HG02981 (cell line): ENCODE measurements around the gene SH3BP5L.
A peak's percentile ranks its signal among the peaks of the same experiment; 100 is the strongest.
"Not testable (repeated sequence)": the region's sequence is repeated elsewhere in the genome, so short reads cannot be mapped to it uniquely, and the experiment has no call there.

Source experiments
- ATAC-seq: cut with Tn5 transposase; IDR thresholded peaks from one replicate; pipeline ENCODE4 v1.9.1; 2021; ENCODE audit warnings: mild to moderate bottlenecking, moderate library complexity; ENCODE audit not compliant: unreplicated experiment

SH3BP5L gene

DNA sequence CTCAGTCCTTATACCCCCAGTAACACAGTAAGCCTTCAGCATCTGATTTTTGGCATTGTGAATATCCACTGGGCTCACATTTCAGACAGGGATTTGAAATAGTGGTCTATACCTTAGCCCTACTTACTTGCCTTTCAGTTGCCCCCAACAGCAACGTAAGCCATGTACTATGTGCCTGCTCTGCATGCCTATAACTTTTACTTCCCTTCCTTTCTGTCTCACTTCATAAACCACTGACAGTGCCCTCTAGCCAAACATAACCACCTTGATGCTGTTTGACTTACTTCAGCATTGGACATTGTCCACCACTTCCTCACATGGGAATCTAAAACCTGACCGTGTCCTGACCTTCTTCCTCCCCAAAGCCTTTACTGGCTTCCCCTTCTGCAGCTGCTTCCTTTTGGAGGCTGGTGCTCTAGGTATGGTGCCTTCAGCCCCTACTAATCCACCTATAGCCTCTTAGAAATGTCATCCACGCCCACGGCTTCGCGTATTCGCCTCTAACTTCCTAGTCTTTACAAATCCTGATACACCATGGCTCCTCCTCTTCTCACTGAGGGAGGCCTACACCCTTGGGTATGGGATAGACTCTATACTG is 8.7 kb upstream of the SH3BP5L start:
- ATAC-seq, result no peak

DNA sequence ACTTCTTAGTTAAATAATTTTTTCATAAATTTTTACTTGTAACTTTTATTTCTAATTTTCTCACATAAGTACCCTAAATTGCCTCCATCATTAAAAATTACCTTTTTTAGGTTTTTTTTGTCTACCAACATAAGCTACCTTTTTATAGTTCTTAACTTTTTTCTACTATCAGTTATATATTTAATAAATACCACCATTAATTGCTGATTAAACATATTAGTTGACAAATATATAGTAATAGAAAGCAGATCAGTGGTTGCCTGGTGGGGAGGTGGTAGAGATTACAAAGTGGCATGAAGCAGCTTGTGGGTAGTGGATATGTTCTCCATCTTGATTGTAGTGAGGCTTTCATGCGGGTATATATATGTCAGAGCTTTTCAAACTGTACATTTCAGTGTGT is 6.1 kb upstream of the SH3BP5L start:
- ATAC-seq, result no peak

DNA sequence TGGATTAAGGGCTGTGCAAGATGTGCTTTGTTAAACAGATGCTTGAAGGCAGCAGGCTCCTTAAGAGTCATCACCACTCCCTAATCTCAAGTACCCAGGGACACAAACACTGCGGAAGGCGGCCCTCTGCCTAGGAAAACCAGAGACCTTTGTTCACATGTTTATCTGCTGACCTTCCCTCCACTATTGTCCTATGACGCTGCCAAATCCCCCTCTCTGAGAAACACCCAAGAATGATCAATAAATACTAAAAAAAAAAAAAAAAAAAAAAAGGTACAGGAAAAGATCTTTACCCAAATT is 5.0 kb upstream of the SH3BP5L start:
- ATAC-seq, result not testable (repeated sequence)

DNA sequence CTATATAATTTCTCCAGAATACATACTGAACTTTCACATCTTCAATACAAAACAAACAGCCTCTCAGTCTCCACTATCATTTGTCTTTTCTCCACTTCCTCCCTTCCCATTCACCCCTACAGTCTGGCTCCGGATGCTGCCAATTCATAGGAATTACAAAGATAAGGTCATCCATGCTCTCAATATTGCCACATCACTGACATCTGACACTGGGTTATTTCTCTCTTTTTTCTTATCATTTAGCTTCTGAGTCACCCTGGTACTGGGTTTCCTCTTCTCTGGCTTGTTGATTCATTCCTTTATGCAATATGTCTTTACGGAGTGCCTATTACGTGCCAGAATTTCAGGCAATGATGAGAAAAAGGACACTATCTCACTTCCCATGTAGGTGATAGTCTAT is 3.1 kb upstream of the SH3BP5L start:
- ATAC-seq, result no peak

DNA sequence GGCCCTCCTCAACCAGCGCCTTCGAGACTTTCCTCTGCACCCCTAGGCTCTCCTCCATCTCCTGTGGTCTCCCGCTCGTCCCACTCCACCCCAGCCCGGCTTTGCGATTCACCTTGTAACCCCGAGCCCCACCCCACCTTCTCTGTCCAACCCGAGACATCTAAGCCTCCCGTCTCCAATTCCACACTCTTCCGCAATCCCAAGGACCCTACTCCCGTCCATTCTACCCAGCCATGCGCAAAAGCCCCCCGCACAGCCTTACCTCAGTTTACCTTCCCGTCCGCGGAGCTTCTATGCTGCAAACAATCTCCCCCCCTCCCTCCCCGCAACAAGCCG is 174 bp downstream of the SH3BP5L start:
- ATAC-seq, result peak; percentile 6

DNA sequence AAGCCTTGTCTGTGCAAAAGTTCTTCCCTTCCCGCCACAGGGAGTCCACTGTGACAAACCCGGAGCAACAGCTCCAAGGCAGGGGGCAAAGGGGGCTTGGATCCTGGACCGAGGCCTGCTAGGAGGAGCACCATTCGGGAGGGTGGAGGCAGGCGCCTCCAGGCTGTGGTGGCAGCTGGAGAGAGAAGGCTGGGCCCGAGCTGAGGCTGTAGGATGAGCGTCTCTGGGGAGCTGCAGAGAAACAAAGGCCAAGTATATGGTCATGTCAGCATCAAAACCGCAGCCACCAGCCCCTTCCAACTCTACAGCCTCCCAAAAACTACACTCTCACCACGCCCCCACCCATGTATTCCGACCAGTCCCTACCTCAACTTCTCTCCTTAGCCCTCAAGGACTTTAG is 579 bp downstream of the SH3BP5L start:
- no peak for ATAC-seq

DNA sequence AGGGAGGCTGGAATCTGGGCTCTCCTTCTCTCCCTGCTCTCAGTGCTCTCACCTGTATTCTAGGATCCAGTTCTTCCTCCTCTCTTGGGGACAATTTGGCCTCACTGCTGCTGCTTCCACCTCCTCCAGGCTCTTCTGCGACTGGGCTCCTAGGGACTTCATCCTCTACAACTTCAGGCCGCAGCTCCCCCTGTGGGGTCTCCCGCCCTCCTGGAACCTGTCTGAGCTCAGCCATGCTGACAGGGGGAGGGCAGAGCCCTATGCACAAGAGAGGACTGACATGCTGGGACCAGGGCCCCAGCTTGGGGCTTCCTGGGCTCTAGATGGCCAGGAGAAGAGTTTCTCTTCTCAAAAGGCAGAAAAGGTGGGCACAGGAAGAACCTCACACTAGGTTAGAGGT is 1.0 kb downstream of the SH3BP5L start:
- no peak for ATAC-seq

DNA sequence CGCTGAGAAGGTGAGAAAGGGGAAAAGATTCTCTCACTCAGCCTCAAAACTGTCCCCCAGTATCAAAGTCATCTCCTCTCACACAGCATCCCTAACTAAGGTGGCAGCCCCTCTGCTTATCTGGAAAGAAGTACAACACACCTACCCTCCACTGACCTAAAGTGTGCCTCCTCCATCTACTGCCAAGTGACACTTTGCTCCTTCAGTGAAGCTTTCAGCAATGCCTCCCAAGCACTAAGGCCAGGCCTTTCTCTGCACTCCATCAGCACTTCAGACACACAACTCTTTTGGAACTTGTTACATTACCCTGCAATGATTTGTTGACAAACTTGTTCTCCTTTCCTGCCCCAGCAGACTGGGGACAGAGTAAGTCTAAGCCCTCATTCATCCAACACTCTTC is 1.4 kb downstream of the SH3BP5L start:
- ATAC-seq, result no peak

DNA sequence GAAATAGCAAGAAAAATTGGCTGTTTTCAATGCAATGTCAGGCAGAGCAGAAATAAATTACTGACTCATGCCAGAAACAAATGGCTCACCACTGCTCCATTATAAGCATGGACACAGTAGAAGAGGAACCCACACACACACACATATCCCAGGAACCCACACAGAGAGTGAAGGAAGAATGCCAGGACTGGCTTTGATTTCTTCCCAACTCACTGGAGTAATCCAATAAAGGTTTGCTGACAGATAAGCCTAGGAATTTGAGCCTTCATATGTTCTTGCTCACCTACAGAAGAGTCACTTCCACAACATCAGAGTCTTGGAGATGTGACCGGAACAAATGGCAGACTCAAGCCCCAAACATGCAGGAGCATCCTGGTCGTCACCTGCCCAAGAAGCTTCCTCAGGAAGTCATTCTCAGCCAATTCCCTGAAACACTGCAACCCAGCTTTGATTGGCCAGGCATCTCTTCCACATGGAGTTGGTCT is 2.2 kb downstream of the SH3BP5L start:
- no peak for ATAC-seq

DNA sequence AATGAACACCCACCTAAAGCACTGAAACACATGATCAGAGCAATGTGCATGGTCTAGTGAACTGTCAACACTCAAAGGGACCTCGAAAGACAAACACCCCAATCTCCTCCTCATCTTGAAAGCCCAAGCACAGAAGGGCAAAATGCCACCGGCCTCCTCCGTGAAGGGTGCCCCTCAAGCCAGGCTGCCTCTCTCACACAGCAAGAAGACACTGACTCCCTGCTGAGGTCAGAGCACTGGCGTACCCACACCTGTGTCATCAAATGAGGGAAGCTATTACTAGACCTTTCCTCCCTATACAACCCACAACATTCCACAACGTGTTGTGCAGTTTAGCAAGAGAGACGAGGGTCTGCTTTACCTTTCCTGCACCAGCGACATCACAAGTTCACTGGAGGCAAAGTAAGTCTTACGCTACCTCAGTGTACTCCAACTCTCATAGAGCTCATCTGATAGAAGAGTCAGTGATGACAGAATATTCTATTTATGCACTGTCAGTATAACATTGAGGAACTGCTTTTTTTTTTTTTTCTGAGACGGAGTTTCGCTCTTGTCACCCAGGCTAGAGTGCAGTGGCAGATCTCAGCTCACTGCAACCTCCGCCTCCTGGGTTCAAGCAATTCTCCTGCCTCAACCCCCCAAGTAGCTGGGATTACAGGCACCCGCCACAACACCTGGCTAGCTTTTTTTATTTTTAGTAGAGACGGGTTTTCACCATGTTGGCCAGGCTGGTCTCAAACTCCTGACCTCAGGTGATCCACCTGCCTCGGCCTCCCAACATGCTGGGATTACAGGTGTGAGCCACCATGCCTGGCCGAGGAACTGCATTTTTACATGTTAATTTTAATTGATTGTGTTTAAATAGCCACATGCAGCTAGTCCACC is 3.3 kb downstream of the SH3BP5L start:
- no peak for ATAC-seq

DNA sequence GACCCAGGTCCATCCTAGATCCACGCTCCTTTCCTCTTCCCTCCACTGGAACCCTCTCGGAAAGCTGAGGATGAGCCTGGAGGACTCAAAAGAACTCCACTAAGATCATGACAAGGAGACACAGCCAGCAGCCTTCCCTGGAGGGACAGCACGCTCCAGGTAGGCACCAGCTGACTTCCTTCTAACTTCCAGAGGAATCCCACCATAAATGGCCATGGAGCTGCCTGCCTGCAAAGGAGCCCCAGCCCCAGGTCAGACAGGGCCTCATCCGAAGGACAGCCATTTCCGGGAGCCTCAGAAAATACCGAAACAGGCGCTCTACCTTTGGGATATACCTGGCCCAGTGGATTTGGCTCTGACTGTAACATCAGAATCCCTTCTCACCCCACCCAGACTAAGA is 4.1 kb downstream of the SH3BP5L start:
- no peak for ATAC-seq

DNA sequence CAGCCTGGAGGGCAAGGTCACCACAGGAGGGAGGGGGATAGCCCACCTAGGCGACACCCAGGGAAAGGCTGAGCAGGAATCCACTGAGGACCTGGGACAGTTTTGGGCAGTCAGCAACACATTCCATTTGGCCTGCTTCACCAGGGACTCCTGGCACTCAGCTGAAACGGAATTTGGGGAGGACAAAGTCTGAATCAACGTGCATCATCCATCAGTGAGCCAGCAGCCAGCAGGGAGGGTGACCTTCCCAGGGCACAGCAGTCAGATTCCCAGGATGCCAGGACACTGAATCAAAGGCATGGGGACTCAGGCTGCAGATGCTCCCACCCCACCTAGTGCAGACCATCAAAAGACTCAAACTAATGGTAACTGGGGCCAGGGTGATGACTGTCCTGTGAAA is 4.6 kb downstream of the SH3BP5L start:
- no peak for ATAC-seq

DNA sequence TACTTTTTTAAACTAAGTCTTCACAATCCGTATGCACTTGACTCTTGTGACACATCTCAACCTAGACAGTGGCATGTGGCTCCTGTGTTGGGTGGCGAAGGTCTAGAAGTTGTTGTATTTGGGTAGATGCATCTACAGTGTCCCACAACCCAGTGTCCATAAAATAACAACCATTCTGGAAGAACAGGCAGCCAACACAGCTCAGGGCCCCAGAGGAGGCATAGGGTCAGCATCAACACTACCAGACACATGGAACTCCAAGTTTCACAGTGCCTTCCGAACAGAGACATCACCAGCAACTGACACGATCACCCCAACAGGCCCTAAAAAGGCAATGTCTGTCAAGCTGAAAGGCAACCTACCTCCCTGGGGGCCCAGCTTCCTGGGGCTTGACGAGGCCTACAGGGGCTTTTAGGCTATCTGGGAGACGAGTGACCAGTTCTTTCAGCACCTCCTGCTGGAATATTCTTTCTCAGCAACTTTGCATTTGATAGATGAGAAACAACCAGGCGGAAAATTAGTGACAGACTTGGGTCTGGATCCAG is 5.6 kb downstream of the SH3BP5L start:
- no peak for ATAC-seq

DNA sequence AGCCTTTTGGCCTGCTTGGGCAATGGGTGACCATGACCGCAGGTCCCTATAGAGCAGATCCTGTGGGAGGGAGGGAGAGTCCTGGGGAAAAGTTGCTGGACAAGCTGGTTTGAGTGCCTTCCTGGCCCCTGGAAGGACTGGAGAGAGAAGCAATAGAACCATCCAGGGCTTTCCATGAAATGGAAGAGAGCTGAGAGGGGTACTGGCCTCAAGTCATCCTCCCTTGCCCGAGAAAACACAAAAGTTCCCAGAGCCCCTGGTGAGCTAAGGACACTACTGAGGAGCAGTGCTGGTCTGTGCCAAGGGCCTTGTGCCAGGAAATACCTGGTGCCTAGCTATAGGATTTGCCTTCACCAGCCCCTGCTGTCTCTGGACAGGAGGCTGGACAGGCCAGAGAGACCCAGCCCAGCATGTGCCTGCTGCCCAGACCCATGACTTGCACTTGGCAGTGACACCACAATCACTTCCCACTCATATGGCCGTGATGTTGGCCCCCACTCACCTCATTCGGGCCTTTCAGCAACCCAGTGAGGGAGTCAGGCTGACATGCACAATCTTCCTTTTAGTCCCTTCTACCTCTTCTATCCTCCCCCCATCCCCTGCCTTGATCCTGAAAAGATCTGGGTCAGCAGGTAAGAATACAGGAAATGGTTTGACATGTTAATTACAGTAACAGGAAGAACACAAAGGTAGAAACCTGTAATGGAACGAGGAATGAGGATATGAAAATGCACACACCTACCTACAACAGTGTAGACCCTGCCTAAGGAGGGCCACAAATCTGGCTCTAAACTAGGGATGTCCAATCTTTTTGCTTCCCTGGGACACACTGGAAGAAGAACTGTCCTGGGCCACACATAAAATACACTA is 7.0 kb downstream of the SH3BP5L start:
- ATAC-seq, result no peak

DNA sequence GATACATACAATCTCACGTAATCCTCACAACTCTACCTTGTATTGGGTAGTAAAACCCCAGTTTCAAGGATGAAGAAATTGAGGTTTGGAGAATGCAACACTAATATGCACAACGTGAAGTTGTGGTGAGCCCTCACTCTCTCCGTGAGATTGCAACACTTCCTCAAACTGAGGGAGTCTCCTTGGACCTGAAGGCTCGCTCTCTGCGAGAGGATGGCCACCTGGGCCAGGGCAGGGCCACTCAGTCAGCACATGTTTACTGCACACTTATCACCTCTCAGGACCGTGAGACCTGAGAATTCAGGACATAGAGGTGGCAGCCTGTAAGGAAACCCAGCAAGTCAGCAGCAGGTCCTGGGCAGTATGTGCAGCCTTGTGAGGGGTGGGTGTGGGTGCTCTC is 8.7 kb downstream of the SH3BP5L start:
- no peak for ATAC-seq

DNA sequence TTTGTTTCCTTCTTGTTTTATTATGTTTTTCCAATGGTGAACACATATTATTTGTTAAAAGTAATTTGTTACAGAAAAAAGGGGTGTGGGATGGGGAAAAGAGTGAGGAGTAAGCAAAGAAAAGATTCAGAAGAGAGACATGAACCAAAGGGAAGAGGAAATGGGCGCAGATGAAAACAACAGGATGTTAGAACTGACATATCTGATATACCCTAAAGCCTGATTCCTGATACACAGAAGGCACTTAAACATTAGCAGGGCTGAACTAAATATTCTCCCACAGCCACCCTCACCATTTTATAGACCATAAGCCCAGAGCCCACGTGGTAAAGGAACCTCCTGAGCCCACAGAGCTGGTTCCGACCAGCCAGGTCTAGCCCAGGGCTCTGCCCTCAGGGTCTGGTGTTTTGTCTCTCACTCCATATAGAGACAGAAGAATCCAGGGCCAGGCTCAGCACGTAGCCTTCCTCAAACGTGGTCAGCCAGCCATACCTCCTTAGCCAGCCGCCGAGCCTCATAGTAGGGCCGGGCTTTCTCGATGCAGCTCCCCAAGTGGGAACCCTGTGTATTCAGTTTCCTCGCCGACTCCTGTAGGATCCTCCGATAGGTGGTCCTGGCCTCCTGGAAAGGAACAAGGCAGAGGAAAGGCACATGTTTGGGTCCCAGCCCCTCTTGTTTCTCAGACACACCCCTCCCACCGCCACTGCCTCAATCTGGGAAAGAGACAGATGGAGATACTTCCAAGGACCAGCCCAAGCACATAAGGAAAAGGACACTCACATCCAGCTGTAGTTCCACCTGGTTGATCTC is 9.5 kb downstream of the SH3BP5L start:
- ATAC-seq, result no peak

DNA sequence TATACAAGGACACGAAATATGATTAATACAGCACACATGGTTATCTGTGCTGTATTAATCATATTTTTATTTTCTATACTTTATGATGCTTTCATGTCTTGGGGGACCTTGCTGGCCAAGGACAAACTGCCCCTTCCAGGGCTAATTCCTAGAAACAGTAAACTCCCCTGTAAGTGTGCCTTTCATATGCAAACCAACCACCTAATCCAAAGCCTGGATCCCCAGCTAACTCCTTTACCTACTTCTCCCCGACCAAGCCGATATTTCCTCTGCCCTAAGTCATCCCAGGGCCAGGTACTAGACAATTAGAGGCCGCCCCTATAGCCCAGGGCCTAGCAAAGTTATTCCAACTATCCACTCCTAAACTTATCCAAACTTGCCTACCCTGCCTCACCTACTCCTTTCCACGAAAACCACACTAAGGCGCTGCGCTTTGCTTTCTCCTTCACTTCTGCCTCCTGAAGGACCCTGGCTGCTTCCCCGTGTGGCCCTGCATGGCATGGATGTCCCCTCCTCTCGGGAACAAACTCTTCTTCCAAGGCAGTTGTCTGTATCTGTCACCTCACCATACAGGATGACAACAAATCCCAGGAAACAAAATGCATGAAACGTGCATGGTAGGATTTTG is 10.2 kb downstream of the SH3BP5L start:
- ATAC-seq, result no peak

DNA sequence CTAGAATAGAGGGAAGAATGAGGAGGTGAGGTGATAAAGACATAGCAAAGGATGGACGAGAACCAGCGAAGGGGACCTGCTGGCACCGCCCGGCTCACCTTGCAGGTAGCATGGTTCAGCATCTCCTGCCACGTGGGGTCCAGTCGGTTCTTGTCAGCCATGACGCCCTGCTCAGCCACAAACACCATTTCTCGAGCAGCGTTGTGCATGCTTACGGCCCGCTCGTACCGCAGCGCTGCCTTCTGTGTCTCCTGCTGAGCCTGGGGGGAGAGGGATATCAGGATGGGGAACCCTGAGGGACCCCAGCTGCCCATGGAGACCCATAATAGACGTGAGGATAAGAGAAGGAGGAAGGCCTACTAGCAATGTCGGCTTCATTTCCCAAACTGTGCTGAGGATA is 11.4 kb downstream of the SH3BP5L start:
- ATAC-seq, result no peak

DNA sequence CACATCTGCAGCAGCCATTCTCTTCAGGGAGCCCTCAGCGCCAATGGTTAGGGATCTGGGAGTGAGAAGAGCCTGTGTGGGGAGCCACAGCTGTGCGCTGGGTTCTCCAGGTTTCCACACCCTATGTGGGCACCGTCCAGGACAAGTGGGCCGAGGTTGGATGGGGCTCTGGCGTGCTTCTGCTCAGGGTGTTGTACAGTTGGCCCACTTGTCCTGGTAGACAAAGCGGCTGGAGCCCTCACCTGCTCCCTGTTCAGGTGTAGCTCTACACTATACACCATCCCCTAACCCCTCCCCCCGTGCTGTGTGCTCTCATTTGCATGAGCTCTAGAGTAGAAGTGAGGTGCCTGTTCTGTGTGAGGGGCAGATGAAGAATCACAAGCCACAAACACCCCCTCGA is 12.2 kb downstream of the SH3BP5L start:
- ATAC-seq, result no peak

DNA sequence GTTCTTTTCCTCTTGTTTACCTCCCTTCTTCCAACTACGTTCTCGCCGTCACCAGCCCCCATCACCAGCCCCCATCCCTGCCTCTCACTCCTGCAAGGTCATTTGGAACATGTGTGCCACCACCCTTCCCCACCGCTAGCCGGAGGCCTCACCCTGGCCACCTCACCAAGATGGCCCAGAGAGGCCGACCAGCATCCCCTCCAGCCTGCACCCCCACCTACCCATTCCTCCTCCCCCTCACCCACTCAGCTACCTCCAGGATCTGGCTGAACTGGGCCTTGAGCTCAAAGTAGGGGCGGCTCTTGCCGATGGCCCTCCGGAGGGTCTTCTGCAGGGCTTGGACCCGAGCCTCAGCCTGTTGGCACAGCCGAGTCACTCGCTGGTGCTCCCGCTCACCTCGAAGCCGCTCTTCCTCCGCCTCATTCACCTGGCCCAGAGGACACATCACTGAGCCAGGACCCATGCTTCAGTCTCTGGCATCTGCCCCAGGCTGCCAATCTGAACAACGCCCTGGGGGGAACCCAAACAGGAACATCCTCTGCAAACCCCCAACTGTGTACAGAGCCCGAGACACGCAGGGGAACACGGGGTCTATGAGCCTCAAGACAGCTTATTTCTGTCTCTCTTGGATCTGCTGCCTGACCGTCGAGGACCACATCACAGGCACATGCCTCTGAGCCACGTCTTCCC is 12.8 kb downstream of the SH3BP5L start:
- ATAC-seq, result no peak
